Natural killer cell (primary cell): ENCODE results near the gene PPM1L. TPM values are rescaled to one million over a fixed set of nuclear protein-coding genes. Genes with fewer than 3 reads are reported as not detected.

ENCODE experiments used
- ATAC-seq, 3 donors: fragments of 150-1000 bp in 2 of 3; fragments of 200-7000 bp in 1 of 3; cut with Tn5 transposase; 1 replicate in 1 of 3; 2 replicates in 2 of 3; pipeline ENCODE4 v1.10.0; 2021; ENCODE audit warnings: mild to moderate bottlenecking in 2 of 3, moderate library complexity in 2 of 3
- DNase-seq, 2 donors: peaks; one replicate each; pipeline versions ENCODE4 v3.0.0 to v3.0.0-alpha.2; 2013 to 2021; ENCODE audit warnings: mixed read lengths in 1 of 2
- H3K27ac ChIP-seq: one replicate; pipeline ENCODE4 v1.5.1; 2013; ENCODE audit warnings: mild to moderate bottlenecking, low read length
- H3K27me3 ChIP-seq: one replicate; pipeline ENCODE4 v1.6.1; 2013; ENCODE audit warnings: low read length; ENCODE audit not compliant: control insufficient read depth, insufficient read depth
- H3K36me3 ChIP-seq: one replicate; pipeline ENCODE4 v1.6.1; 2013; ENCODE audit warnings: low read length; ENCODE audit not compliant: control insufficient read depth, insufficient read depth
- H3K4me1 ChIP-seq: one replicate; pipeline ENCODE4 v1.6.1; 2013; ENCODE audit warnings: low read length; ENCODE audit not compliant: control insufficient read depth, insufficient read depth
- H3K4me3 ChIP-seq: one replicate; pipeline ENCODE4 v1.5.1; 2013; ENCODE audit warnings: low read length
- H3K9me3 ChIP-seq: one replicate; pipeline ENCODE4 v1.6.1; 2013; ENCODE audit warnings: low read length; ENCODE audit not compliant: control insufficient read depth, insufficient read depth
- H3K27ac Mint-ChIP-seq, 2 donors: one replicate each; pipeline ENCODE4 v1.8.0; 2022; ENCODE audit warnings: mild to moderate bottlenecking in 2 of 2, mixed read lengths in 2 of 2, moderate library complexity in 1 of 2
- H3K27me3 Mint-ChIP-seq, 2 donors: one replicate each; pipeline ENCODE4 v1.8.0; 2022; ENCODE audit warnings: low read depth in 2 of 2, mixed read lengths in 2 of 2
- H3K36me3 Mint-ChIP-seq: one replicate; pipeline ENCODE4 v1.8.0; 2022; ENCODE audit warnings: mixed read lengths
- H3K4me1 Mint-ChIP-seq, 2 donors: one replicate each; pipeline ENCODE4 v1.8.0; 2022; ENCODE audit warnings: mixed read lengths in 2 of 2
- H3K4me3 Mint-ChIP-seq: one replicate; pipeline ENCODE4 v1.8.0; 2022; ENCODE audit warnings: mild to moderate bottlenecking, moderate library complexity, mixed read lengths
- H3K9me3 Mint-ChIP-seq, 2 donors: one replicate each; pipeline ENCODE4 v1.8.0; 2022; ENCODE audit warnings: mixed read lengths in 2 of 2
- WGBS: methylation state at CpG from one replicate; pipeline ENCODE4 v1.1.7; 2013; ENCODE audit warnings: missing lambda C conversion rate; ENCODE audit not compliant: insufficient coverage; 5-methylcytosine and 5-hydroxymethylcytosine counted together
- intact Hi-C: fragments of 100-400 bp; cut with micrococcal nuclease; formaldehyde crosslinking; loops from one replicate; pipeline ENCODE4 v1.14.2; 2022
- total RNA-seq, 4 donors: library from RNA; stranded (reverse); fragments of 120-200 nt in 1 of 4; gene quantifications; one replicate each; pipeline versions ENCODE4 v1.2.3 to v1.2.4, GENCODE V29; 2013 to 2022
- TF ChIP-seq, protein P1 (sequence below): fragments of 200-600 bp; IDR thresholded peaks from one replicate; pipeline ENCODE4 v1.8.0; 2022; ENCODE audit warnings: antibody characterized with exemption

PPM1L gene
- total RNA-seq, 3 donors from 2014 or later (not counting 1 experiment from before 2014, with no cell fraction given) = 52.6 to 73.2 (median 52.9) TPM

DNA sequence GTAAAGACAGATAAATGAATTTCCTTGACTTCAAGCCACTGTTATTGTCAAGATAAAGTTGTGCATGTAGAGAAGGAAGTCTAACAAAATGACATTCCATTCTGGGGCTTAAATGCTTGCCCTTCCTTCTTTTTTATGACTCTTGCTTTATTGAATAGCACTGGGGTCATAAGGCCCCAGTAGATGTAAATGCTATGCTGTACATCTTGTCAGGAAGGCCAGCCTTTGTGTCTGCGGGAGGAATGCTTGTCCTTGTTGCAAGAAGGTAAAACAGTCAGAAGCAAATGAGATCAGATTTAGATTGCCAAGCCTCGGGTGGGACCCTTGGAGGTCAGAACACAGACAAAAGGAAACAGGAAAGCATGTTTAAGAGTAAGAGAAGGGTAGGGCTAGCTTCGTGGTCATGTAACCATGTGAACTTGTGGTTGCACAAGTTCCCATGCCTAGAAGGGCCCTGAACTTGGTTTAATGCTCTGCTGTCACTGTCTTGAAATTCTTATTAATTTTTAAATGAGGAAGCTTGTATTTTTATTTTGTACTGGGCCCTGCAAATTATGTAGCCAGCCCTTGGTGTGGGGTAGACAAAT lies 81.5 kb downstream of the PPM1L start:
- peak; percentile 76 to 86 (median 80) for ATAC-seq
- WGBS = 21% methylated on average over 3 of the region's 3 CpGs

DNA sequence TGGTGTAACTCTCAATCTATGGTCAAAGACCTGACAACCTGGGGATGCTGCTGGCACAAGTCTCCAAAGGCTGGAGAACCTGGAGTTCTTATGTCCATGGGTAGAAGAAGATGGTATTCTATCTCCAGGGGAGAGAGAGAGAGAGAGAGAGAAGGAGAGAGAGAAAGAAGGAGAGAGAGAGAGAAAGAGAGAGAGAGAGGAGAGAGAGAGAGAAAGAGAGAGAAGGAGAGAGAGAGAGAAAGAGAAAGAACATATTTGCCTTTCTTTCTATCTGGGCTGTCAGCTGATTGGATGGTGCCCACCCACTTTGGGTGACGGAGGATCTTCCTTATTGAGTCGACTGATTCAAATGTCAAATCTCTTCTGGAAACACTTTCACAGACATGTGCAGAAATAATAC lies 84.6 kb downstream of the PPM1L start:
- H3K4me3 ChIP-seq = no peak overlapping the region
- DNase-seq (no peak), ATAC-seq (no peak)
- Mint-ChIP-seq H3K27me3 (no peaks in the 10 kb centered on the region), H3K4me3 (no peak overlapping the region), H3K27ac (peak overlapping the region; percentile 38 to 91), H3K9me3 (peaks cover 0 to under 1% of the 10 kb centered on the region in 2 donors), H3K36me3 (no peaks in the 10 kb centered on the region), H3K4me1 (peaks cover 56 to 68% of the 10 kb centered on the region in 2 donors)
- H3K27ac ChIP-seq = no peak overlapping the region
- WGBS = 92% methylated on average over 2 of the region's 2 CpGs
- peaks cover 3% of the 10 kb centered on the region for H3K9me3 ChIP-seq
- intact Hi-C loops = no loop called here
- no peaks in the 10 kb centered on the region for H3K27me3 ChIP-seq
- peaks cover 14% of the 10 kb centered on the region for H3K4me1 ChIP-seq
- no peaks in the 10 kb centered on the region for H3K36me3 ChIP-seq
- TF ChIP-seq, protein P1, sequence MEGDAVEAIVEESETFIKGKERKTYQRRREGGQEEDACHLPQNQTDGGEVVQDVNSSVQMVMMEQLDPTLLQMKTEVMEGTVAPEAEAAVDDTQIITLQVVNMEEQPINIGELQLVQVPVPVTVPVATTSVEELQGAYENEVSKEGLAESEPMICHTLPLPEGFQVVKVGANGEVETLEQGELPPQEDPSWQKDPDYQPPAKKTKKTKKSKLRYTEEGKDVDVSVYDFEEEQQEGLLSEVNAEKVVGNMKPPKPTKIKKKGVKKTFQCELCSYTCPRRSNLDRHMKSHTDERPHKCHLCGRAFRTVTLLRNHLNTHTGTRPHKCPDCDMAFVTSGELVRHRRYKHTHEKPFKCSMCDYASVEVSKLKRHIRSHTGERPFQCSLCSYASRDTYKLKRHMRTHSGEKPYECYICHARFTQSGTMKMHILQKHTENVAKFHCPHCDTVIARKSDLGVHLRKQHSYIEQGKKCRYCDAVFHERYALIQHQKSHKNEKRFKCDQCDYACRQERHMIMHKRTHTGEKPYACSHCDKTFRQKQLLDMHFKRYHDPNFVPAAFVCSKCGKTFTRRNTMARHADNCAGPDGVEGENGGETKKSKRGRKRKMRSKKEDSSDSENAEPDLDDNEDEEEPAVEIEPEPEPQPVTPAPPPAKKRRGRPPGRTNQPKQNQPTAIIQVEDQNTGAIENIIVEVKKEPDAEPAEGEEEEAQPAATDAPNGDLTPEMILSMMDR = no peak

More for the DNA sequence above, 81.5 kb downstream of the PPM1L start:
- H3K4me1 Mint-ChIP-seq = peaks cover 75 to 93% of the 10 kb centered on the region in 2 donors
- intact Hi-C loops = loop anchor here (5.0 to 10.0 kb wide), 3 partner anchors 35 to 80 kb away; partner anchors contain the start of gene PPM1L
- Histone ChIP-seq H3K27ac (peak overlapping the region; percentile 70), H3K9me3 (peaks cover 3% of the 10 kb centered on the region), H3K36me3 (no peaks in the 10 kb centered on the region), H3K4me3 (no peak overlapping the region), H3K4me1 (peaks cover 14% of the 10 kb centered on the region), H3K27me3 (no peaks in the 10 kb centered on the region)
- no peaks in the 10 kb centered on the region for H3K36me3 Mint-ChIP-seq
- peaks cover 0 to 3% of the 10 kb centered on the region in 2 donors for H3K9me3 Mint-ChIP-seq
- peak in 1 of 2 donors; percentile 15 for DNase-seq
- peak overlapping the region; percentile 87 to 91 for H3K27ac Mint-ChIP-seq
- no peaks in the 10 kb centered on the region for H3K27me3 Mint-ChIP-seq
- H3K4me3 Mint-ChIP-seq = peak overlapping the region; percentile 78
- TF ChIP-seq, protein P1 = no peak

DNA sequence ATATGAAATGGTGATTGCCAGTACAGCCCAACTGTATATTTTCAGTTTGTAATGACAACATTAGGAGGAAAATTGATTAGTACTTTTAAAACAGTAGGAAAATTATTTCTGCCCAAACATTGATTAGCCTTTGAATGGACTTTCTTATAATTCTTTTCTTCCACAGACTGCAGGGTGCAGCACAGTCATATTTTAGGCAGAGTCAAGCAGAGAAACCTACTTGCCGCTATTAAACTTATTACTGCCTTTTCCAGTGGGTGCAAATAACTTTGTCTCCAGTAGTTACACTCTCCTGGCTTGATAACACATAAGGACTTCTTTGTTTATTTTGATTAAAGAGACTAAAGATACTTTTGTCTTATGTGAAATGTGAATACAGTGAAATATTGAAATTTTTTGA lies 85.4 kb downstream of the PPM1L start:
- H3K27ac Mint-ChIP-seq = peak overlapping the region in 1 of 2 donors; percentile 91
- no peaks in the 10 kb centered on the region for H3K36me3 ChIP-seq
- no peak overlapping the region for H3K27ac ChIP-seq
- H3K4me3 Mint-ChIP-seq = no peak overlapping the region
- 100% methylated on average over 1 of the region's 1 CpG for WGBS
- no peak overlapping the region for H3K4me3 ChIP-seq
- H3K27me3 ChIP-seq = no peaks in the 10 kb centered on the region
- TF ChIP-seq, protein P1 = no peak
- peaks cover 3% of the 10 kb centered on the region for H3K9me3 ChIP-seq
- ATAC-seq (no peak), DNase-seq (no peak)
- intact Hi-C loops = no loop called here
- H3K27me3 Mint-ChIP-seq = no peaks in the 10 kb centered on the region
- H3K36me3 Mint-ChIP-seq = no peaks in the 10 kb centered on the region
- H3K4me1 Mint-ChIP-seq = peaks cover 52 to 64% of the 10 kb centered on the region in 2 donors
- H3K4me1 ChIP-seq = peaks cover 11% of the 10 kb centered on the region
- H3K9me3 Mint-ChIP-seq = no peaks in the 10 kb centered on the region
